WTC11 (cell line): ENCODE data around the gene LINC00237. TPM values are rescaled to one million over a fixed set of nuclear protein-coding genes. Genes with fewer than 3 reads are reported as not detected.

ENCODE experiments used
- ATAC-seq: fragments of 200-7000 bp; cut with Tn5 transposase; 2 replicates; pipeline ENCODE4 v1.10.0; 2021; ENCODE audit warnings: mild to moderate bottlenecking, moderate library complexity
- CTCF ChIA-PET: fragments of 300-600 bp; sonication (Branson Sonifier 250); formaldehyde crosslinking; loops from one replicate; lab custom pipeline; 2021; ENCODE audit warnings: antibody characterized with exemption; lab: Charles Lee
- POLR2A ChIA-PET: fragments of 350-600 bp; sonication (Branson Sonifier 250); formaldehyde crosslinking; loops from one replicate; lab custom pipeline; 2021; ENCODE audit warnings: antibody characterized with exemption; lab: Charles Lee
- DNase-seq: peaks from one replicate; pipeline ENCODE4 v3.0.0; 2021; ENCODE audit warnings: low spot score
- H3K27ac Mint-ChIP-seq: 2 replicates; pipeline ENCODE4 v1.8.0; 2021; ENCODE audit warnings: mixed read lengths
- H3K27me3 Mint-ChIP-seq: 2 replicates; pipeline ENCODE4 v1.8.0; 2021; ENCODE audit warnings: low read depth, mild to moderate bottlenecking, moderate library complexity, mixed read lengths
- H3K36me3 Mint-ChIP-seq: 2 replicates; pipeline ENCODE4 v1.8.0; 2021; ENCODE audit warnings: mixed read lengths
- H3K4me1 Mint-ChIP-seq: 2 replicates; pipeline ENCODE4 v1.8.0; 2022; ENCODE audit warnings: mixed read lengths
- H3K4me3 Mint-ChIP-seq: 2 replicates; pipeline ENCODE4 v1.8.0; 2021; ENCODE audit warnings: mild to moderate bottlenecking, moderate library complexity, mixed read lengths
- H3K9me3 Mint-ChIP-seq: 2 replicates; pipeline ENCODE4 v1.8.0; 2021; ENCODE audit warnings: mixed read lengths
- ATF3 ChIP-seq: sonication (generic); formaldehyde crosslinking; conservative IDR thresholded peaks from 2 replicates; pipeline ENCODE4 v1.8.1; 2022; ENCODE audit warnings: mild to moderate bottlenecking, missing genetic modification reagents
- ELF4 ChIP-seq: sonication (generic); formaldehyde crosslinking; IDR thresholded peaks from 2 replicates; pipeline ENCODE4 v1.8.1; 2022; ENCODE audit warnings: low read depth, mild to moderate bottlenecking, moderate library complexity, missing genetic modification reagents
- FOXK1 ChIP-seq: sonication (generic); formaldehyde crosslinking; IDR thresholded peaks from 2 replicates; pipeline ENCODE4 v1.8.0; 2022; ENCODE audit warnings: mild to moderate bottlenecking, moderate library complexity, missing genetic modification reagents
- HMGA2 ChIP-seq: fragments of 250-450 bp; sonication (Bioruptor Pico); IDR thresholded peaks from 2 replicates; pipeline ENCODE4 v1.4.0; 2021; ENCODE audit warnings: mild to moderate bottlenecking, moderate library complexity
- JUN ChIP-seq: sonication (generic); formaldehyde crosslinking; IDR thresholded peaks from 2 replicates; pipeline ENCODE4 v1.8.0; 2023; ENCODE audit warnings: mild to moderate bottlenecking, missing genetic modification reagents
- MXD4 ChIP-seq: fragments of 250-450 bp; sonication (Bioruptor Pico); IDR thresholded peaks from 2 replicates; pipeline ENCODE4 v1.8.0; 2021; ENCODE audit warnings: mild to moderate bottlenecking, moderate library complexity, borderline replicate concordance
- MYBL2 ChIP-seq: sonication (generic); formaldehyde crosslinking; IDR thresholded peaks from 2 replicates; pipeline ENCODE4 v1.8.1; 2023; ENCODE audit warnings: mild to moderate bottlenecking, moderate library complexity, missing genetic modification reagents
- NFE2L1 ChIP-seq: sonication (generic); formaldehyde crosslinking; IDR thresholded peaks from 2 replicates; pipeline ENCODE4 v1.8.1; 2023; ENCODE audit warnings: missing genetic modification reagents
- NFYB ChIP-seq: sonication (generic); formaldehyde crosslinking; conservative IDR thresholded peaks from 2 replicates; pipeline ENCODE4 v1.8.0; 2022; ENCODE audit warnings: low read depth, missing genetic modification reagents
- total RNA-seq: library from RNA; stranded (reverse); gene quantifications from 3 replicates; pipeline ENCODE4 v1.2.3, GENCODE V29; 2021
- TF ChIP-seq, protein P1 (sequence below): sonication (generic); formaldehyde crosslinking; IDR thresholded peaks from 2 replicates; pipeline ENCODE4 v1.8.1; 2022; ENCODE audit warnings: low read depth, mild to moderate bottlenecking, moderate library complexity, missing genetic modification reagents, borderline replicate concordance
- TF ChIP-seq, protein P2 (sequence below): fragments of 250-450 bp; sonication (Bioruptor Pico); IDR thresholded peaks from 2 replicates; pipeline ENCODE4 v1.9.0; 2021; ENCODE audit warnings: moderate library complexity, mild to moderate bottlenecking, inconsistent platforms, borderline replicate concordance
- TF ChIP-seq, protein P3 (sequence below): fragments of 250-450 bp; sonication (Bioruptor Pico); IDR thresholded peaks from 2 replicates; pipeline ENCODE4 v1.9.0; 2021; ENCODE audit warnings: mild to moderate bottlenecking, borderline replicate concordance
- TF ChIP-seq, protein P4 (sequence below): sonication (generic); formaldehyde crosslinking; IDR thresholded peaks from 2 replicates; pipeline ENCODE4 v1.8.0; 2022; ENCODE audit warnings: mild to moderate bottlenecking, missing genetic modification reagents
- TF ChIP-seq, protein P5 (sequence below): sonication (generic); formaldehyde crosslinking; IDR thresholded peaks from 2 replicates; pipeline ENCODE4 v1.8.0; 2023; ENCODE audit warnings: missing genetic modification reagents, mild to moderate bottlenecking, borderline replicate concordance

Gene LINC00237
- total RNA-seq, 1 experiment from 2014 or later, result 3.1 TPM

DNA sequence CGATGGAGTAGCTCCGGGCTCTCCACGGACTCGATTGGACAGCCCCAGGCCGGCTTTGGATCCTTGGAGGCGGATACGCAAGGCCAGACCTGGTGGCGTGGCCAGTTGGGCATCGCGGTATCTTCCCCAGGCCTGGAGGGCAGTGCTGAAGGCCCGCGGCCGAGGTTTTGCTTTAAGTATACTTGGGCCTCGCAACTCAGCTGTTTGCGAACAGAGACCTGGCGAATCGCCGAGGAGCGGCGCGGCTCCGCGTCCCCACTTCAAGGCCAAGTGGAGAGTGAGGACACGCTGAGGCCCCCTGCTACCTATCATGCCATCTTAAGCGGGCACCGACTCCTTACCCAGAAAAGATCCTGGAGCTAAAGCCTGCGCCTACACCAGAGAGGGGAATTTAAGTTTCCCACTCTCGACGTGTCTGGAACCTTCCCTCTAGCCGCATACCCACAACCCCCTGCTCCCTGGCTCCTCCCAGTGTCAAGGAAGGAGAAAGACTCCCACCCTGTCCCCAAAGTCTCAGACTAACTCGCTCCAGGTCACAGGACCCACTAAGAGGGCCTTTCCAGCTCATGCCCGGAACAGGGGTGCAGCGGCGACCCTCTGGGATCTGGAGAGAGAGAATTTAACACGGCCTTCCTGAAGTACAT lies 4.1 kb downstream of the LINC00237 start:
- ATAC-seq (peak; percentile 15), DNase-seq (peak; percentile 42)
- ChIA-PET POLR2A (interaction anchor here (0.6 to 1.7 kb wide), 5 partner anchors 15 to 412 kb away, joined by 3 to 5 read pairs (median 4); no protein-coding TSS in a partner anchor), CTCF (interaction anchor here (0.6 to 3.8 kb wide), 21 partner anchors 9 to 992 kb away, joined by 3 to 31 read pairs (median 6); partner anchors contain the start of gene KIZ)
- TF ChIP-seq FOXK1 (CRISPR knock-in tag), result 0 out of 2 replicates have a peak, but pooled peaks have one; percentile 22
- no peak for TF ChIP-seq ATF3
- TF ChIP-seq, protein P1, sequence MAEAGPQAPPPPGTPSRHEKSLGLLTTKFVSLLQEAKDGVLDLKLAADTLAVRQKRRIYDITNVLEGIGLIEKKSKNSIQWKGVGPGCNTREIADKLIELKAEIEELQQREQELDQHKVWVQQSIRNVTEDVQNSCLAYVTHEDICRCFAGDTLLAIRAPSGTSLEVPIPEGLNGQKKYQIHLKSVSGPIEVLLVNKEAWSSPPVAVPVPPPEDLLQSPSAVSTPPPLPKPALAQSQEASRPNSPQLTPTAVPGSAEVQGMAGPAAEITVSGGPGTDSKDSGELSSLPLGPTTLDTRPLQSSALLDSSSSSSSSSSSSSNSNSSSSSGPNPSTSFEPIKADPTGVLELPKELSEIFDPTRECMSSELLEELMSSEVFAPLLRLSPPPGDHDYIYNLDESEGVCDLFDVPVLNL (CRISPR knock-in tag), result no peak
- no peak for TF ChIP-seq NFYB (CRISPR knock-in tag)
- no peak for TF ChIP-seq MYBL2 (CRISPR knock-in tag)
- TF ChIP-seq ELF4 (CRISPR knock-in tag), result no peak
- TF ChIP-seq, protein P2, sequence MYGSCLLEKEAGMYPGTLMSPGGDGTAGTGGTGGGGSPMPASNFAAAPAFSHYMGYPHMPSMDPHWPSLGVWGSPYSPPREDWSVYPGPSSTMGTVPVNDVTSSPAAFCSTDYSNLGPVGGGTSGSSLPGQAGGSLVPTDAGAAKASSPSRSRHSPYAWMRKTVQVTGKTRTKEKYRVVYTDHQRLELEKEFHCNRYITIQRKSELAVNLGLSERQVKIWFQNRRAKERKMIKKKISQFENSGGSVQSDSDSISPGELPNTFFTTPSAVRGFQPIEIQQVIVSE (CRISPR knock-in tag), result no peak
- no peak for TF ChIP-seq HMGA2 (CRISPR knock-in tag)
- no peak; the same call in 1 of the 2 replicates for TF ChIP-seq JUN (CRISPR knock-in tag)
- TF ChIP-seq, protein P3, sequence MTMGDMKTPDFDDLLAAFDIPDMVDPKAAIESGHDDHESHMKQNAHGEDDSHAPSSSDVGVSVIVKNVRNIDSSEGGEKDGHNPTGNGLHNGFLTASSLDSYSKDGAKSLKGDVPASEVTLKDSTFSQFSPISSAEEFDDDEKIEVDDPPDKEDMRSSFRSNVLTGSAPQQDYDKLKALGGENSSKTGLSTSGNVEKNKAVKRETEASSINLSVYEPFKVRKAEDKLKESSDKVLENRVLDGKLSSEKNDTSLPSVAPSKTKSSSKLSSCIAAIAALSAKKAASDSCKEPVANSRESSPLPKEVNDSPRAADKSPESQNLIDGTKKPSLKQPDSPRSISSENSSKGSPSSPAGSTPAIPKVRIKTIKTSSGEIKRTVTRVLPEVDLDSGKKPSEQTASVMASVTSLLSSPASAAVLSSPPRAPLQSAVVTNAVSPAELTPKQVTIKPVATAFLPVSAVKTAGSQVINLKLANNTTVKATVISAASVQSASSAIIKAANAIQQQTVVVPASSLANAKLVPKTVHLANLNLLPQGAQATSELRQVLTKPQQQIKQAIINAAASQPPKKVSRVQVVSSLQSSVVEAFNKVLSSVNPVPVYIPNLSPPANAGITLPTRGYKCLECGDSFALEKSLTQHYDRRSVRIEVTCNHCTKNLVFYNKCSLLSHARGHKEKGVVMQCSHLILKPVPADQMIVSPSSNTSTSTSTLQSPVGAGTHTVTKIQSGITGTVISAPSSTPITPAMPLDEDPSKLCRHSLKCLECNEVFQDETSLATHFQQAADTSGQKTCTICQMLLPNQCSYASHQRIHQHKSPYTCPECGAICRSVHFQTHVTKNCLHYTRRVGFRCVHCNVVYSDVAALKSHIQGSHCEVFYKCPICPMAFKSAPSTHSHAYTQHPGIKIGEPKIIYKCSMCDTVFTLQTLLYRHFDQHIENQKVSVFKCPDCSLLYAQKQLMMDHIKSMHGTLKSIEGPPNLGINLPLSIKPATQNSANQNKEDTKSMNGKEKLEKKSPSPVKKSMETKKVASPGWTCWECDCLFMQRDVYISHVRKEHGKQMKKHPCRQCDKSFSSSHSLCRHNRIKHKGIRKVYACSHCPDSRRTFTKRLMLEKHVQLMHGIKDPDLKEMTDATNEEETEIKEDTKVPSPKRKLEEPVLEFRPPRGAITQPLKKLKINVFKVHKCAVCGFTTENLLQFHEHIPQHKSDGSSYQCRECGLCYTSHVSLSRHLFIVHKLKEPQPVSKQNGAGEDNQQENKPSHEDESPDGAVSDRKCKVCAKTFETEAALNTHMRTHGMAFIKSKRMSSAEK (CRISPR knock-in tag), result no peak
- TF ChIP-seq MXD4, result no peak
- TF ChIP-seq NFE2L1 (CRISPR knock-in tag), result peak; percentile 39; the same call in 1 of the 2 replicates
- TF ChIP-seq, protein P4, sequence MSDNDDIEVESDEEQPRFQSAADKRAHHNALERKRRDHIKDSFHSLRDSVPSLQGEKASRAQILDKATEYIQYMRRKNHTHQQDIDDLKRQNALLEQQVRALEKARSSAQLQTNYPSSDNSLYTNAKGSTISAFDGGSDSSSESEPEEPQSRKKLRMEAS (CRISPR knock-in tag), result peak; percentile 19; the same call in 1 of the 2 replicates
- TF ChIP-seq, protein P5, sequence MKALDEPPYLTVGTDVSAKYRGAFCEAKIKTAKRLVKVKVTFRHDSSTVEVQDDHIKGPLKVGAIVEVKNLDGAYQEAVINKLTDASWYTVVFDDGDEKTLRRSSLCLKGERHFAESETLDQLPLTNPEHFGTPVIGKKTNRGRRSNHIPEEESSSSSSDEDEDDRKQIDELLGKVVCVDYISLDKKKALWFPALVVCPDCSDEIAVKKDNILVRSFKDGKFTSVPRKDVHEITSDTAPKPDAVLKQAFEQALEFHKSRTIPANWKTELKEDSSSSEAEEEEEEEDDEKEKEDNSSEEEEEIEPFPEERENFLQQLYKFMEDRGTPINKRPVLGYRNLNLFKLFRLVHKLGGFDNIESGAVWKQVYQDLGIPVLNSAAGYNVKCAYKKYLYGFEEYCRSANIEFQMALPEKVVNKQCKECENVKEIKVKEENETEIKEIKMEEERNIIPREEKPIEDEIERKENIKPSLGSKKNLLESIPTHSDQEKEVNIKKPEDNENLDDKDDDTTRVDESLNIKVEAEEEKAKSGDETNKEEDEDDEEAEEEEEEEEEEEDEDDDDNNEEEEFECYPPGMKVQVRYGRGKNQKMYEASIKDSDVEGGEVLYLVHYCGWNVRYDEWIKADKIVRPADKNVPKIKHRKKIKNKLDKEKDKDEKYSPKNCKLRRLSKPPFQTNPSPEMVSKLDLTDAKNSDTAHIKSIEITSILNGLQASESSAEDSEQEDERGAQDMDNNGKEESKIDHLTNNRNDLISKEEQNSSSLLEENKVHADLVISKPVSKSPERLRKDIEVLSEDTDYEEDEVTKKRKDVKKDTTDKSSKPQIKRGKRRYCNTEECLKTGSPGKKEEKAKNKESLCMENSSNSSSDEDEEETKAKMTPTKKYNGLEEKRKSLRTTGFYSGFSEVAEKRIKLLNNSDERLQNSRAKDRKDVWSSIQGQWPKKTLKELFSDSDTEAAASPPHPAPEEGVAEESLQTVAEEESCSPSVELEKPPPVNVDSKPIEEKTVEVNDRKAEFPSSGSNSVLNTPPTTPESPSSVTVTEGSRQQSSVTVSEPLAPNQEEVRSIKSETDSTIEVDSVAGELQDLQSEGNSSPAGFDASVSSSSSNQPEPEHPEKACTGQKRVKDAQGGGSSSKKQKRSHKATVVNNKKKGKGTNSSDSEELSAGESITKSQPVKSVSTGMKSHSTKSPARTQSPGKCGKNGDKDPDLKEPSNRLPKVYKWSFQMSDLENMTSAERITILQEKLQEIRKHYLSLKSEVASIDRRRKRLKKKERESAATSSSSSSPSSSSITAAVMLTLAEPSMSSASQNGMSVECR (CRISPR knock-in tag), result no peak
- Mint-ChIP-seq H3K9me3 (no peaks in the 10 kb centered on the region), H3K4me1 (peaks cover 51% of the 10 kb centered on the region), H3K36me3 (no peaks in the 10 kb centered on the region), H3K27me3 (peaks cover 98% of the 10 kb centered on the region), H3K4me3 (peak overlapping the region; percentile 87), H3K27ac (peak overlapping the region; percentile 56)
